Measurements from ENCODE around the gene LAYN. TPM values are rescaled to one million over a fixed set of nuclear protein-coding genes. Genes with fewer than 3 reads are reported as not detected.

LAYN gene
- total and polyA plus RNA-seq, 2 of the 13 experiments (the other 11 are each of a cell fraction or from before 2014, with no cell fraction given), result 0.17 TPM; not detected in 1

GRCh38 chr11:111601979-111602864 lies 61.7 kb downstream of the LAYN start, which contains the start of gene SIK2 (continued):
- TF ChIP-seq, protein P1, sequence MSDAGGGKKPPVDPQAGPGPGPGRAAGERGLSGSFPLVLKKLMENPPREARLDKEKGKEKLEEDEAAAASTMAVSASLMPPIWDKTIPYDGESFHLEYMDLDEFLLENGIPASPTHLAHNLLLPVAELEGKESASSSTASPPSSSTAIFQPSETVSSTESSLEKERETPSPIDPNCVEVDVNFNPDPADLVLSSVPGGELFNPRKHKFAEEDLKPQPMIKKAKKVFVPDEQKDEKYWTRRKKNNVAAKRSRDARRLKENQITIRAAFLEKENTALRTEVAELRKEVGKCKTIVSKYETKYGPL (CRISPR knock-in tag; IDR thresholded peaks at IDR 0.05), result peak; percentile 42; the same call in 1 of the 2 replicates
- TF ChIP-seq ZNF124 (CRISPR knock-in tag; IDR thresholded peaks at IDR 0.05) (no peak), MLX (CRISPR knock-in tag; IDR thresholded peaks at IDR 0.05) (0 out of 2 replicates have a peak, but pooled peaks have one; percentile 22), PAXIP1 (CRISPR knock-in tag; conservative IDR thresholded peaks at IDR 0.05) (peak; percentile 51; the same call in 1 of the 2 replicates), SP1 (IDR thresholded peaks at IDR 0.05) (no peak), SP1 (CRISPR knock-in tag; IDR thresholded peaks at IDR 0.05) (peak; percentile 90), ZBTB21 (CRISPR knock-in tag; IDR thresholded peaks at IDR 0.05) (no peak; the same call in 1 of the 2 replicates), TBP (CRISPR knock-in tag; IDR thresholded peaks at IDR 0.05) (no peak), EHMT2 (IDR thresholded peaks at IDR 0.05; ENCODE audit: borderline replicate concordance, low read depth, low read length) (no peak), ZNF567 (CRISPR knock-in tag; IDR thresholded peaks at IDR 0.05; ENCODE audit: borderline replicate concordance) (no peak), KDM2A (CRISPR knock-in tag; IDR thresholded peaks at IDR 0.05; ENCODE audit: borderline replicate concordance, low read depth) (peak; percentile 93), SETDB1 (CRISPR knock-in tag; IDR thresholded peaks at IDR 0.05; ENCODE audit: borderline replicate concordance) (no peak), BHLHE40 (IDR thresholded peaks at IDR 0.05; ENCODE audit: low read length) (peak; percentile 48; the same call in 1 of the 2 replicates), NFYB (CRISPR knock-in tag; IDR thresholded peaks at IDR 0.05) (peak; percentile 35), ZNF790 (CRISPR knock-in tag; IDR thresholded peaks at IDR 0.05; ENCODE audit: borderline replicate concordance) (no peak), TBL1XR1 (IDR thresholded peaks at IDR 0.05; ENCODE audit: borderline replicate concordance, low read length, partially characterized antibody) (no peak), ZSCAN21 (CRISPR knock-in tag; IDR thresholded peaks at IDR 0.05; ENCODE audit: borderline replicate concordance) (peak; percentile 78), ZNF10 (CRISPR knock-in tag; IDR thresholded peaks at IDR 0.05; ENCODE audit: borderline replicate concordance, low read depth) (no peak), ZNF788 (CRISPR knock-in tag; IDR thresholded peaks at IDR 0.05; ENCODE audit: borderline replicate concordance) (peak; percentile 97), ZNF569 (CRISPR knock-in tag; IDR thresholded peaks at IDR 0.05; ENCODE audit: borderline replicate concordance) (no peak), MTA3 (CRISPR knock-in tag; IDR thresholded peaks at IDR 0.05) (no peak), ARHGAP35 (CRISPR knock-in tag; IDR thresholded peaks at IDR 0.05; ENCODE audit: borderline replicate concordance) (no peak; the same call in 1 of the 2 replicates), JUN (CRISPR knock-in tag; IDR thresholded peaks at IDR 0.05) (no peak), SKI (IDR thresholded peaks at IDR 0.05; ENCODE audit: partially characterized antibody) (peak; percentile 72), ZNF460 (CRISPR knock-in tag; IDR thresholded peaks at IDR 0.05; ENCODE audit: borderline replicate concordance) (no peak), ZNF543 (CRISPR knock-in tag; IDR thresholded peaks at IDR 0.05) (no peak)
